HepG2 (cell line): ENCODE data around the gene ANKRD13D. TPM values are rescaled to one million over a fixed set of nuclear protein-coding genes. Genes with fewer than 3 reads are reported as not detected.
A peak's percentile ranks its signal among the peaks of the same experiment; 100 is the strongest.

ENCODE experiments used
- ARHGAP35 ChIP-seq: sonication (generic); formaldehyde crosslinking; IDR thresholded peaks from 2 replicates; pipeline ENCODE4 v1.9.0; 2022; ENCODE audit warnings: mild to moderate bottlenecking, inconsistent platforms, moderate library complexity, missing genetic modification reagents, borderline replicate concordance
- E2F5 ChIP-seq: sonication (generic); formaldehyde crosslinking; conservative IDR thresholded peaks from 2 replicates; pipeline ENCODE4 v1.4.0; 2020; ENCODE audit warnings: missing genetic modification reagents
- EZH2 ChIP-seq: conservative IDR thresholded peaks from 2 replicates; pipeline ENCODE4 v1.6.1; 2012; ENCODE audit warnings: mild to moderate bottlenecking, low read depth, low read length, moderate library complexity
- FOXM1 ChIP-seq: sonication (generic); formaldehyde crosslinking; IDR thresholded peaks from 2 replicates; pipeline ENCODE4 v1.5.0; 2020; ENCODE audit warnings: missing genetic modification reagents
- GATAD2A ChIP-seq: IDR thresholded peaks from 2 replicates; pipeline ENCODE4 v1.6.1; 2016
- HDAC1 ChIP-seq: sonication (generic); formaldehyde crosslinking; IDR thresholded peaks from 2 replicates; pipeline ENCODE4 v1.5.1; 2020; ENCODE audit warnings: mild to moderate bottlenecking, missing genetic modification reagents
- MXI1 ChIP-seq: IDR thresholded peaks from 3 replicates; pipeline ENCODE4 v1.6.1; 2012; ENCODE audit warnings: low read depth, low read length, inconsistent platforms, borderline replicate concordance
- NCOA5 ChIP-seq: sonication (generic); formaldehyde crosslinking; IDR thresholded peaks from 2 replicates; pipeline ENCODE4 v1.4.0; 2020; ENCODE audit warnings: missing genetic modification reagents
- NR2F1 ChIP-seq, 2 experiments: fragments of 450-650 bp in 1 of 2; formaldehyde crosslinking in 1 of 2; IDR thresholded peaks; 2 replicates each; pipeline versions ENCODE4 v1.5.0 to v1.6.1; 2016 to 2020; ENCODE audit warnings: mild to moderate bottlenecking in 1 of 2, missing compliant biosample characterization in 1 of 2, missing genetic modification reagents in 1 of 2, moderate library complexity in 1 of 2
- PATZ1 ChIP-seq: sonication (generic); formaldehyde crosslinking; IDR thresholded peaks from 2 replicates; pipeline ENCODE4 v1.4.0; 2020; ENCODE audit warnings: missing genetic modification reagents
- PBX3 ChIP-seq: sonication (generic); formaldehyde crosslinking; IDR thresholded peaks from 2 replicates; pipeline ENCODE4 v1.8.1; 2023; ENCODE audit warnings: missing genetic modification reagents, inconsistent platforms, borderline replicate concordance
- RBM22 ChIP-seq: fragments of 200-400 bp; formaldehyde crosslinking; optimal IDR thresholded peaks from 2 replicates; pipeline ENCODE3; 2017; ENCODE audit warnings: mild to moderate bottlenecking, low read length, moderate library complexity
- RFXAP ChIP-seq: sonication (generic); formaldehyde crosslinking; IDR thresholded peaks from 2 replicates; pipeline ENCODE4 v1.4.0; 2020; ENCODE audit warnings: missing genetic modification reagents, borderline replicate concordance
- SAP130 ChIP-seq: IDR thresholded peaks from 2 replicates; pipeline ENCODE4 v1.6.1; 2016; ENCODE audit warnings: low read depth
- USF2 ChIP-seq, 2 experiments: sonication (generic) in 1 of 2; formaldehyde crosslinking in 1 of 2; IDR thresholded peaks; 2 replicates each; pipeline versions ENCODE4 v1.5.1 to v1.6.1; 2011 to 2020; ENCODE audit warnings: borderline replicate concordance in 1 of 2, low read depth in 1 of 2, low read length in 1 of 2, mild to moderate bottlenecking in 1 of 2, missing genetic modification reagents in 1 of 2, moderate library complexity in 1 of 2
- polyA plus RNA-seq, 8 experiments: library from polyadenylated mRNA; depleted of rRNA in 3 of 8; stranded (reverse) in 7 of 8; unstranded in 1 of 8; fragments of >200 nt; fragmentation: Illumina TruSeq in 4 of 8; extraction: Trizol in 4 of 8; gene quantifications; 2 replicates each; pipeline versions ENCODE4 v1.2.1 to v1.2.3, GENCODE V29; 2011 to 2016; ENCODE audit warnings: low read depth in 4 of 8, missing spikeins in 1 of 8, mixed read lengths in 1 of 8; ENCODE audit not compliant: insufficient read depth in 1 of 8
- total RNA-seq, 5 experiments: library from RNA; depleted of rRNA; stranded (reverse); fragments of >200 nt; fragmentation: Illumina TruSeq; extraction: Trizol; gene quantifications; 2 replicates each; pipeline ENCODE4 v1.2.3, GENCODE V29; 2016; ENCODE audit warnings: low read depth in 1 of 5
- TF ChIP-seq, protein P1 (sequence below): sonication (generic); formaldehyde crosslinking; IDR thresholded peaks from 2 replicates; pipeline ENCODE4 v1.5.1; 2020; ENCODE audit warnings: mild to moderate bottlenecking, moderate library complexity, missing genetic modification reagents
- TF ChIP-seq, protein P2 (sequence below): sonication (generic); formaldehyde crosslinking; IDR thresholded peaks from 2 replicates; pipeline ENCODE4 v1.8.0; 2022; ENCODE audit warnings: mild to moderate bottlenecking, missing genetic modification reagents, borderline replicate concordance
- TF ChIP-seq, protein P3 (sequence below): IDR thresholded peaks from 2 replicates; pipeline ENCODE4 v1.6.1; 2018; ENCODE audit warnings: missing genetic modification reagents, mild to moderate bottlenecking, missing compliant biosample characterization

ANKRD13D gene
- total and polyA plus RNA-seq, 2 of the 13 experiments (the other 11 are each of a cell fraction or from before 2014, with no cell fraction given): 18.6 to 27.3 TPM

GRCh38 chr11:67248653-67249052, 40.5 kb upstream of the ANKRD13D start (continued):
- TF ChIP-seq, protein P1, sequence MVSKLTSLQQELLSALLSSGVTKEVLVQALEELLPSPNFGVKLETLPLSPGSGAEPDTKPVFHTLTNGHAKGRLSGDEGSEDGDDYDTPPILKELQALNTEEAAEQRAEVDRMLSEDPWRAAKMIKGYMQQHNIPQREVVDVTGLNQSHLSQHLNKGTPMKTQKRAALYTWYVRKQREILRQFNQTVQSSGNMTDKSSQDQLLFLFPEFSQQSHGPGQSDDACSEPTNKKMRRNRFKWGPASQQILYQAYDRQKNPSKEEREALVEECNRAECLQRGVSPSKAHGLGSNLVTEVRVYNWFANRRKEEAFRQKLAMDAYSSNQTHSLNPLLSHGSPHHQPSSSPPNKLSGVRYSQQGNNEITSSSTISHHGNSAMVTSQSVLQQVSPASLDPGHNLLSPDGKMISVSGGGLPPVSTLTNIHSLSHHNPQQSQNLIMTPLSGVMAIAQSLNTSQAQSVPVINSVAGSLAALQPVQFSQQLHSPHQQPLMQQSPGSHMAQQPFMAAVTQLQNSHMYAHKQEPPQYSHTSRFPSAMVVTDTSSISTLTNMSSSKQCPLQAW (CRISPR knock-in tag): 0 out of 2 replicates have a peak, but pooled peaks have one; percentile 38
- TF ChIP-seq RFXAP (CRISPR knock-in tag) (no peak), USF2 (IDR thresholded peaks at IDR 0.05; ENCODE audit: low read depth, low read length) (no peak), USF2 (CRISPR knock-in tag; IDR thresholded peaks at IDR 0.05; ENCODE audit: borderline replicate concordance) (peak; percentile 25; the same call in 1 of the 2 replicates), GATAD2A (CRISPR knock-in tag) (peak; percentile 48; the same call in 1 of the 2 replicates), NCOA5 (CRISPR knock-in tag) (no peak), PATZ1 (CRISPR knock-in tag) (0 out of 2 replicates have a peak, but pooled peaks have one; percentile 28), PBX3 (no peak), EZH2 (no peak), SAP130 (CRISPR knock-in tag) (peak; percentile 57; the same call in 1 of the 2 replicates), FOXM1 (CRISPR knock-in tag) (no peak), E2F5 (CRISPR knock-in tag) (no peak), RBM22 (peak; percentile 63), ARHGAP35 (CRISPR knock-in tag) (no peak), NR2F1 (CRISPR knock-in tag; IDR thresholded peaks at IDR 0.05) (peak in 1 of 2 experiments; percentile 21; a peak in 1 of 4 replicates), HDAC1 (CRISPR knock-in tag) (no peak), MXI1 (no peak)
- TF ChIP-seq, protein P2, sequence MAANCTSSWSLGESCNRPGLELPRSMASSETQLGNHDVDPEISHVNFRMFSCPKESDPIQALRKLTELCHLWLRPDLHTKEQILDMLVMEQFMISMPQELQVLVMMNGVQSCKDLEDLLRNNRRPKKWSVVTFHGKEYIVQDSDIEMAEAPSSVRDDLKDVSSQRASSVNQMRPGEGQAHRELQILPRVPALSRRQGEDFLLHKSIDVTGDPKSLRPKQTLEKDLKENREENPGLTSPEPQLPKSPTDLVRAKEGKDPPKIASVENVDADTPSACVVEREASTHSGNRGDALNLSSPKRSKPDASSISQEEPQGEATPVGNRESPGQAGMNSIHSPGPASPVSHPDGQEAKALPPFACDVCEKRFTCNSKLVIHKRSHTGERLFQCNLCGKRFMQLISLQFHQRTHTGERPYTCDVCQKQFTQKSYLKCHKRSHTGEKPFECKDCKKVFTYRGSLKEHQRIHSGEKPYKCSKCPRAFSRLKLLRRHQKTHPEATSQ (CRISPR knock-in tag): no peak
- TF ChIP-seq, protein P3, sequence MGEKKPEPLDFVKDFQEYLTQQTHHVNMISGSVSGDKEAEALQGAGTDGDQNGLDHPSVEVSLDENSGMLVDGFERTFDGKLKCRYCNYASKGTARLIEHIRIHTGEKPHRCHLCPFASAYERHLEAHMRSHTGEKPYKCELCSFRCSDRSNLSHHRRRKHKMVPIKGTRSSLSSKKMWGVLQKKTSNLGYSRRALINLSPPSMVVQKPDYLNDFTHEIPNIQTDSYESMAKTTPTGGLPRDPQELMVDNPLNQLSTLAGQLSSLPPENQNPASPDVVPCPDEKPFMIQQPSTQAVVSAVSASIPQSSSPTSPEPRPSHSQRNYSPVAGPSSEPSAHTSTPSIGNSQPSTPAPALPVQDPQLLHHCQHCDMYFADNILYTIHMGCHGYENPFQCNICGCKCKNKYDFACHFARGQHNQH (CRISPR knock-in tag): 0 out of 2 replicates have a peak, but pooled peaks have one; percentile 15
